B cell (primary cell): ENCODE data around the gene HYI. TPM values are rescaled to one million over a fixed set of nuclear protein-coding genes. Genes with fewer than 3 reads are reported as not detected.

ENCODE experiments used
- ATAC-seq: fragments of 200-7000 bp; cut with Tn5 transposase; one replicate; pipeline ENCODE4 v1.10.0; 2021; ENCODE audit warnings: low read depth, mild to moderate bottlenecking, moderate number of reproducible peaks, moderate library complexity
- CTCF ChIA-PET: fragments of 350-600 bp; sonication (Branson Sonifier 250); formaldehyde crosslinking; loops from one replicate; lab custom pipeline; 2021; ENCODE audit warnings: antibody characterized with exemption, inconsistent platforms; lab: Charles Lee
- POLR2A ChIA-PET: fragments of 350-600 bp; sonication (Branson Sonifier 250); formaldehyde crosslinking; loops from one replicate; lab custom pipeline; 2021; ENCODE audit warnings: antibody characterized with exemption; lab: Charles Lee
- DNase-seq: peaks from one replicate; pipeline ENCODE4 v3.0.0; 2013
- H2AFZ ChIP-seq: 2 replicates; pipeline ENCODE4 v1.6.1; 2012; ENCODE audit warnings: mild to moderate bottlenecking, low read depth, low read length; ENCODE audit not compliant: insufficient read depth, poor library complexity, severe bottlenecking
- H3K27ac ChIP-seq, 2 donors: 1 replicate in 1 of 2; 2 replicates in 1 of 2; pipeline ENCODE4 v1.5.1; 2012 to 2013; ENCODE audit warnings: low read length in 2 of 2, mild to moderate bottlenecking in 2 of 2, moderate library complexity in 1 of 2
- H3K27me3 ChIP-seq, 4 experiments: fragments of 200-600 bp in 1 of 4; sonication (generic) in 1 of 4; replicated peaks in 1 of 4; 1 replicate in 2 of 4; 2 replicates in 2 of 4; pipeline versions ENCODE4 v1.6.1 to v1.7.0; 2013 to 2016; ENCODE audit warnings: low read length in 3 of 4, mild to moderate bottlenecking in 2 of 4, mixed read lengths in 1 of 4, moderate library complexity in 1 of 4; ENCODE audit not compliant: insufficient read depth in 4 of 4, control insufficient read depth in 3 of 4; ENCODE audit errors: control extremely low read depth in 1 of 4
- H3K36me3 ChIP-seq, 2 experiments: replicated peaks in 1 of 2; 1 replicate in 1 of 2; 2 replicates in 1 of 2; pipeline versions ENCODE4 v1.6.1 to v1.7.1; 2013; ENCODE audit warnings: low read length in 1 of 2; ENCODE audit not compliant: insufficient read depth in 2 of 2, control insufficient read depth in 1 of 2; ENCODE audit errors: control extremely low read depth in 1 of 2, extremely low read depth in 1 of 2
- H3K4me1 ChIP-seq, 2 donors: fragments of 200-600 bp in 1 of 2; sonication (generic) in 1 of 2; 1 replicate in 1 of 2; 2 replicates in 1 of 2; pipeline versions ENCODE4 v1.5.1 to v1.6.1; 2013 to 2017; ENCODE audit warnings: low read length in 2 of 2; ENCODE audit not compliant: control insufficient read depth in 2 of 2, insufficient read depth in 2 of 2
- H3K4me2 ChIP-seq: replicated peaks from 2 replicates; pipeline ENCODE3; 2012; ENCODE audit warnings: mild to moderate bottlenecking, low read depth, low read length; ENCODE audit not compliant: poor library complexity, severe bottlenecking
- H3K4me3 ChIP-seq, 5 experiments: fragments of 200-600 bp in 1 of 5; sonication (generic) in 1 of 5; 1 replicate in 3 of 5; 2 replicates in 2 of 5; pipeline versions ENCODE4 v1.5.1 to v1.7.0; 2011 to 2016; ENCODE audit warnings: low read length in 4 of 5, mild to moderate bottlenecking in 4 of 5, low read depth in 2 of 5, control low read depth in 1 of 5, moderate library complexity in 1 of 5; ENCODE audit not compliant: insufficient read depth in 1 of 5; ENCODE audit errors: control extremely low read depth in 1 of 5, extremely low read depth in 1 of 5
- H3K79me2 ChIP-seq: fragments of 200-600 bp; sonication (generic); one replicate; pipeline ENCODE4 v1.6.0; 2016; ENCODE audit warnings: low read length; ENCODE audit not compliant: control insufficient read depth, insufficient read depth
- H3K9ac ChIP-seq: fragments of 200-600 bp; sonication (generic); 2 replicates; pipeline ENCODE4 v1.6.1; 2017; ENCODE audit warnings: mild to moderate bottlenecking, low read length, moderate library complexity
- H3K9me3 ChIP-seq, 3 donors: one replicate each; pipeline versions ENCODE4 v1.6.1 to v1.7.1; 2013; ENCODE audit warnings: low read length in 2 of 3; ENCODE audit not compliant: control insufficient read depth in 2 of 3, insufficient read depth in 1 of 3; ENCODE audit errors: control extremely low read depth in 1 of 3
- H4K20me1 ChIP-seq: 2 replicates; pipeline ENCODE4 v1.6.0; 2012; ENCODE audit warnings: mild to moderate bottlenecking, low read length; ENCODE audit not compliant: insufficient read depth, control insufficient read depth, poor library complexity, severe bottlenecking
- H3K27ac Mint-ChIP-seq: one replicate; pipeline ENCODE4 v1.8.0; 2021; ENCODE audit warnings: mixed read lengths
- H3K27me3 Mint-ChIP-seq: one replicate; pipeline ENCODE4 v1.8.0; 2021; ENCODE audit warnings: mixed read lengths
- H3K4me1 Mint-ChIP-seq: one replicate; pipeline ENCODE4 v1.8.0; 2021; ENCODE audit warnings: mixed read lengths
- H3K4me3 Mint-ChIP-seq: one replicate; pipeline ENCODE4 v1.8.0; 2021; ENCODE audit warnings: mixed read lengths
- H3K9me3 Mint-ChIP-seq: one replicate; pipeline ENCODE4 v1.8.0; 2022; ENCODE audit warnings: mixed read lengths; ENCODE audit not compliant: insufficient read depth
- EZH2 ChIP-seq: IDR thresholded peaks from 2 replicates; pipeline ENCODE4 v1.6.1; 2012; ENCODE audit warnings: borderline replicate concordance, low read depth, mild to moderate bottlenecking, moderate library complexity, low read length; ENCODE audit not compliant: insufficient read depth, poor library complexity, severe bottlenecking
- WGBS: methylation state at CpG from one replicate; pipeline ENCODE4 v1.1.5; 2013; ENCODE audit warnings: missing lambda C conversion rate; ENCODE audit not compliant: insufficient coverage; 5-methylcytosine and 5-hydroxymethylcytosine counted together
- intact Hi-C: fragments of 100-400 bp; cut with micrococcal nuclease; formaldehyde crosslinking; loops from one replicate; pipeline ENCODE4 v1.10.0; 2022
- polyA plus RNA-seq: library from polyadenylated mRNA; depleted of rRNA; stranded (reverse); fragments of >200 nt; gene quantifications from 2 replicates; pipeline ENCODE4 v1.2.3, GENCODE V29; 2012
- total RNA-seq, 2 donors: library from RNA; stranded (reverse); fragments of 120-200 nt in 1 of 2; gene quantifications; 1 replicate in 1 of 2; 2 replicates in 1 of 2; pipeline versions ENCODE4 v1.2.3 to v1.2.4, GENCODE V29; 2013 to 2022
- TF ChIP-seq, protein P1 (sequence below): fragments of 200-600 bp; IDR thresholded peaks from one replicate; pipeline ENCODE4 v1.8.0; 2022; ENCODE audit warnings: antibody characterized with exemption, mild to moderate bottlenecking

Gene HYI
- total and polyA plus RNA-seq, 2 donors (not counting 1 experiment from before 2014, with no cell fraction given) = 21.0 to 26.5 TPM

DNA sequence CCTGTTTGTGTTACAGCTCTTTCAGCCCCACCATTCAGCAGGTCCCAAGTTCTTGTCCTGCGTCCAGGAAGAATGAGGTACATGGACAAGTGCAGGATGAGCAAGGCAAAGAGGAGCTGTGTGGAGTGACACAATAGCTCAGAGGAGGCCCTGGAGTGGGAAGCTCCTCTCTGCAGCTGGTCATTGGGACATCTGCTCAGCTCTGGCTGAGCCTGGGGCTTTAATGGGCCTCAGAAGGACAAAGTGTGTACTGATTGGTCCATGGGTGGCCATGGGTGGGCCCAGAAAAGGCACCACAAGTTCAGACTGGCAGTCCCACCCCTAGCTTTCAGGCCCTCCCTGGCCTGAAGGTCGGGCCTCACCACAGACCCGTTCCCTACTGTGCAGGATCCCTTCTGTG lies 14.7 kb upstream of the HYI start:
- POLR2A ChIA-PET = no interaction called here
- Histone ChIP-seq H3K4me2 (no peak overlapping the region), H3K27ac (no peak overlapping the region), H2AFZ (no peak overlapping the region), H3K4me3 (no peak overlapping the region), H3K36me3 (no peaks in the 10 kb centered on the region), H3K9me3 (no peaks in the 10 kb centered on the region), H4K20me1 (no peaks in the 10 kb centered on the region), H3K9ac (no peak overlapping the region), H3K27me3 (no peaks in the 10 kb centered on the region), H3K79me2 (no peaks in the 10 kb centered on the region), H3K4me1 (no peaks in the 10 kb centered on the region)
- TF ChIP-seq EZH2 = no peak
- TF ChIP-seq, protein P1, sequence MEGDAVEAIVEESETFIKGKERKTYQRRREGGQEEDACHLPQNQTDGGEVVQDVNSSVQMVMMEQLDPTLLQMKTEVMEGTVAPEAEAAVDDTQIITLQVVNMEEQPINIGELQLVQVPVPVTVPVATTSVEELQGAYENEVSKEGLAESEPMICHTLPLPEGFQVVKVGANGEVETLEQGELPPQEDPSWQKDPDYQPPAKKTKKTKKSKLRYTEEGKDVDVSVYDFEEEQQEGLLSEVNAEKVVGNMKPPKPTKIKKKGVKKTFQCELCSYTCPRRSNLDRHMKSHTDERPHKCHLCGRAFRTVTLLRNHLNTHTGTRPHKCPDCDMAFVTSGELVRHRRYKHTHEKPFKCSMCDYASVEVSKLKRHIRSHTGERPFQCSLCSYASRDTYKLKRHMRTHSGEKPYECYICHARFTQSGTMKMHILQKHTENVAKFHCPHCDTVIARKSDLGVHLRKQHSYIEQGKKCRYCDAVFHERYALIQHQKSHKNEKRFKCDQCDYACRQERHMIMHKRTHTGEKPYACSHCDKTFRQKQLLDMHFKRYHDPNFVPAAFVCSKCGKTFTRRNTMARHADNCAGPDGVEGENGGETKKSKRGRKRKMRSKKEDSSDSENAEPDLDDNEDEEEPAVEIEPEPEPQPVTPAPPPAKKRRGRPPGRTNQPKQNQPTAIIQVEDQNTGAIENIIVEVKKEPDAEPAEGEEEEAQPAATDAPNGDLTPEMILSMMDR = no peak
- Mint-ChIP-seq H3K27me3 (peaks cover 8% of the 10 kb centered on the region), H3K27ac (no peak overlapping the region), H3K4me1 (no peaks in the 10 kb centered on the region), H3K4me3 (no peak overlapping the region), H3K9me3 (no peaks in the 10 kb centered on the region)
- CTCF ChIA-PET = interaction anchor here (0.9 kb wide), 1 partner anchor 568 kb away, joined by 3 read pairs; no protein-coding TSS in a partner anchor
- no peak for DNase-seq
- ATAC-seq = no peak
- intact Hi-C loops = no loop called here
- 93% methylated on average over 3 of the region's 3 CpGs for WGBS

DNA sequence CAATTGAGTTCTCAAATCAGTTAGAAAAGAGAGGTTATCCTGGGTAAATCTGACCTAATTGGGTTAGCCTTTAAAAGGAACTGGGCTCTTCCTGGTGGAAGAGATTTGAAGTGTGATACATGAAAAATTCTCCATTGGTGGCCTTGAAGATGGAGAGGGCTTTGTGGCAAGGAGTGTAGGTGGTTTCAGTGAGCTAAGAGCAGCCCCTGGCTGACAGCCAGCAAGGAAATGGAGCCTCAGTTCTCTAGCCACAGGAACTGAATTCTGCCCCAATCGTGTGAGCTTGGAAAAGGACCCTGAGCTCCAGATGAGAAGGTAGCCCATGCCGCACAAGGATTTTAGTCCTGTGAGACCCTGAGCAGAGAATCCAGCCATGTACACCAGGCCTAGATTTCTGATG lies 12.7 kb upstream of the HYI start:
- 29% methylated on average over 2 of the region's 2 CpGs for WGBS
- DNase-seq (no peak), ATAC-seq (no peak)
- Histone ChIP-seq H3K79me2 (no peaks in the 10 kb centered on the region), H3K9ac (no peak overlapping the region), H3K27ac (no peak overlapping the region), H3K4me1 (no peaks in the 10 kb centered on the region), H3K36me3 (no peaks in the 10 kb centered on the region), H3K9me3 (no peaks in the 10 kb centered on the region), H3K4me2 (no peak overlapping the region), H4K20me1 (no peaks in the 10 kb centered on the region), H2AFZ (no peak overlapping the region), H3K27me3 (no peaks in the 10 kb centered on the region), H3K4me3 (no peak overlapping the region)
- intact Hi-C loops = no loop called here
- Mint-ChIP-seq H3K27ac (no peak overlapping the region), H3K4me3 (no peak overlapping the region), H3K4me1 (peaks cover under 1% of the 10 kb centered on the region), H3K9me3 (no peaks in the 10 kb centered on the region), H3K27me3 (peaks cover 7% of the 10 kb centered on the region)
- POLR2A ChIA-PET = no interaction called here
- CTCF ChIA-PET = no interaction called here
- TF ChIP-seq EZH2 = no peak
- TF ChIP-seq, protein P1 = no peak
